Measurements from ENCODE around the gene MPRIP. TPM values are rescaled to one million over a fixed set of nuclear protein-coding genes. Genes with fewer than 3 reads are reported as not detected.
A peak's percentile ranks its signal among the peaks of the same experiment; 100 is the strongest.
"Not testable (repeated sequence)": the region's sequence is repeated elsewhere in the genome, so short reads cannot be mapped to it uniquely, and the experiment has no call there.

The MPRIP gene
- total and polyA plus RNA-seq, 2 experiments from 2014 or later, result 80.4 to 172 TPM

GRCh38 chr17:17180741-17181525, 138.7 kb downstream of the MPRIP start:
- no peak overlapping the region for H3K4me3 ChIP-seq
- peaks cover 26% of the 10 kb centered on the region for H3K4me1 ChIP-seq (ENCODE audit: low read depth)
- H3K36me3 ChIP-seq, result peaks cover 34% of the 10 kb centered on the region
- no peaks in the 10 kb centered on the region for H3K9me3 ChIP-seq (ENCODE audit: low read depth)
- no peak overlapping the region for H3K27ac ChIP-seq
- DNase-seq (ENCODE audit: low read depth in 1 of 2, low spot score in 1 of 2), result no peak
- no peaks in the 10 kb centered on the region for H3K27me3 ChIP-seq
- TF ChIP-seq CTCF (IDR thresholded peaks at IDR 0.05; ENCODE audit: low read depth, low read length), result no peak

- Histone ChIP-seq H3K4me1 (ENCODE audit: low read depth) (peaks cover 36% of the 10 kb centered on the region), H3K9me3 (ENCODE audit: low read depth) (no peaks in the 10 kb centered on the region), H3K36me3 (peaks cover 24% of the 10 kb centered on the region), H3K4me3 (no peak overlapping the region), H3K27me3 (no peaks in the 10 kb centered on the region), H3K27ac (peak overlapping the region; percentile 35)
- TF ChIP-seq CTCF (IDR thresholded peaks at IDR 0.05; ENCODE audit: low read depth, low read length), result no peak
- DNase-seq (ENCODE audit: low read depth in 1 of 2, low spot score in 1 of 2), result no peak
Observed at GRCh38 chr17:17181666-17182597, 139.7 kb downstream of the MPRIP start.

- H3K27ac ChIP-seq, result peak overlapping the region; percentile 35
- no peak for TF ChIP-seq CTCF (IDR thresholded peaks at IDR 0.05; ENCODE audit: low read depth, low read length)
- H3K9me3 ChIP-seq (ENCODE audit: low read depth), result no peaks in the 10 kb centered on the region
- no peaks in the 10 kb centered on the region for H3K27me3 ChIP-seq
- H3K36me3 ChIP-seq, result peaks cover 18% of the 10 kb centered on the region
- no peak for DNase-seq (ENCODE audit: low read depth in 1 of 2, low spot score in 1 of 2)
- H3K4me1 ChIP-seq (ENCODE audit: low read depth), result peaks cover 41% of the 10 kb centered on the region
- H3K4me3 ChIP-seq, result no peak overlapping the region
Observed at GRCh38 chr17:17182598-17183136, 140.4 kb downstream of the MPRIP start.

GRCh38 chr17:17183744-17184143, 141.5 kb downstream of the MPRIP start:
- DNase-seq (ENCODE audit: low read depth in 1 of 2, low spot score in 1 of 2), result peak in 1 of 2 donors; percentile 60
- Histone ChIP-seq H3K36me3 (peaks cover 10% of the 10 kb centered on the region), H3K4me3 (no peak overlapping the region), H3K27ac (peak overlapping the region; percentile 67), H3K27me3 (no peaks in the 10 kb centered on the region), H3K9me3 (ENCODE audit: low read depth) (no peaks in the 10 kb centered on the region), H3K4me1 (ENCODE audit: low read depth) (peaks cover 41% of the 10 kb centered on the region)
- TF ChIP-seq CTCF (IDR thresholded peaks at IDR 0.05; ENCODE audit: low read depth, low read length), result no peak

- H3K27ac ChIP-seq, result peak overlapping the region; percentile 67
- DNase-seq (ENCODE audit: low read depth in 1 of 2, low spot score in 1 of 2), result peak in 1 of 2 donors; percentile 52
- not testable (repeated sequence) for H3K27me3 ChIP-seq; H3K4me3 ChIP-seq; H3K9me3 ChIP-seq (ENCODE audit: low read depth); H3K36me3 ChIP-seq
- H3K4me1 ChIP-seq (ENCODE audit: low read depth), result peaks cover 47% of the 10 kb centered on the region
Observed at GRCh38 chr17:17184985-17185757, 142.9 kb downstream of the MPRIP start.
